Heart left ventricle (tissue), 16 donors: ENCODE data around the gene DNTT. TPM values are rescaled to one million over a fixed set of nuclear protein-coding genes. Genes with fewer than 3 reads are reported as not detected.

Experiments
- ATAC-seq, 4 donors: fragments of 200-7000 bp; cut with Tn5 transposase; one replicate each; pipeline ENCODE4 v1.9.1; 2020 to 2022; ENCODE audit warnings: moderate library complexity in 4 of 4, mild to moderate bottlenecking in 3 of 4, moderate number of reproducible peaks in 1 of 4
- DNase-seq, 5 donors: peaks; one replicate each; pipeline ENCODE4 v3.0.0-alpha.2; 2020
- H3K27ac ChIP-seq, 12 donors: fragments of 200-600 bp; sonication (generic) in 4 of 12; one replicate each; pipeline versions ENCODE4 v1.5.0 to v1.8.0; 2016 to 2022; ENCODE audit warnings: mild to moderate bottlenecking in 2 of 12
- H3K27me3 ChIP-seq, 9 donors: fragments of 200-600 bp; sonication (generic) in 2 of 9; one replicate each; pipeline versions ENCODE4 v1.5.1 to v1.8.0; 2016 to 2022; ENCODE audit warnings: mild to moderate bottlenecking in 3 of 9
- H3K36me3 ChIP-seq, 9 donors: fragments of 200-600 bp; sonication (generic) in 2 of 9; one replicate each; pipeline versions ENCODE4 v1.5.0 to v1.8.0; 2018 to 2022; ENCODE audit warnings: mild to moderate bottlenecking in 2 of 9
- H3K4me1 ChIP-seq, 12 donors: fragments of 200-600 bp; sonication (generic) in 4 of 12; one replicate each; pipeline versions ENCODE4 v1.5.0 to v1.8.0; 2016 to 2022; ENCODE audit warnings: mild to moderate bottlenecking in 3 of 12
- H3K4me3 ChIP-seq, 12 donors: fragments of 200-600 bp; sonication (generic) in 4 of 12; one replicate each; pipeline versions ENCODE4 v1.5.0 to v1.8.0; 2017 to 2022; ENCODE audit warnings: mild to moderate bottlenecking in 9 of 12, moderate library complexity in 4 of 12
- H3K9me3 ChIP-seq, 12 donors: fragments of 200-600 bp; sonication (generic) in 4 of 12; one replicate each; pipeline versions ENCODE4 v1.5.0 to v1.8.0; 2016 to 2022; ENCODE audit warnings: mild to moderate bottlenecking in 1 of 12
- POLR2A ChIP-seq, 2 donors: fragments of 450-650 bp; IDR thresholded peaks; one replicate each; pipeline ENCODE4 v1.6.1; 2017; ENCODE audit warnings: antibody characterized with exemption in 2 of 2, mild to moderate bottlenecking in 2 of 2, moderate library complexity in 2 of 2
- WGBS, 4 donors: extraction: QIAGEN DNeasy Blood & Tissue Kit in 2 of 4; methylation state at CpG; one replicate each; pipeline versions ENCODE4 v1.1.5 to v1.1.7; 2013 to 2018; 5-methylcytosine and 5-hydroxymethylcytosine counted together
- intact Hi-C, 10 donors: fragments of 100-400 bp; cut with DNase I; formaldehyde crosslinking; loops; one replicate each; pipeline versions ENCODE4 v1.11.1 to v1.14.2; 2022
- polyA plus RNA-seq, 2 donors: library from polyadenylated mRNA; stranded (reverse); fragments of 200-250 nt; gene quantifications; one replicate each; pipeline ENCODE4 v1.2.3, GENCODE V29; 2013
- total RNA-seq, 9 donors: library from RNA; depleted of rRNA in 2 of 9; stranded (reverse); fragments of >200 nt in 2 of 9; fragmentation: NEBNext Ultra II Directional in 3 of 9; extraction: Animal tissue kit (Norgen Biotek cat#: 25700) in 3 of 9; gene quantifications; one replicate each; pipeline versions ENCODE4 v1.1.0 to v1.2.4, GENCODE V29; 2016 to 2023
- TF ChIP-seq, protein P1 (sequence below), 12 donors: fragments of 200-600 bp; sonication (generic) in 4 of 12; IDR thresholded peaks; one replicate each; pipeline versions ENCODE4 v1.5.0 to v1.8.0; 2018 to 2022; ENCODE audit warnings: antibody characterized with exemption in 12 of 12, mild to moderate bottlenecking in 5 of 12
- donor health status: ischemic (EF 13 %, LVEDD 7.1; RV severe dilation, severe dysfunction).
- donor health status: healthy with polysubstance abuse.
- donor health status: DM: no; HTN: yes; CAD: no.
- donor health status: DM: no; HTN: no; CAD: no.
- donor health status: ischemic (EF 25% LVEDD 6.9; RV normal size, moderate dysfunction).
- donor health status: ischemic (EF 25% LVEDD 5.7; RV mildly dilated, moderate dysfunction).
- donor health status: healthy.
- donor health status: DM: yes; HTN: yes; CAD: no.
- donor health status: ischemic (EF 35%, LVEDD 5.7; RV mildly dilated, moderate dysfunction).
- donor health status: nonischemic (EF 11% LVEDD 7.7; RV severe dilation, severe dysfunction).
- donor health status: DM: yes; HTN: yes; CAD: no.
- donor health status: PGD.
- donor health status: ischemic (EF 29% LVEDD 5.4; RV normal size, mild dysfunction).
- donor health status: nonischemic (EF 23%, LVEDD 6.1; RV moderate dilation, normal function).

The DNTT gene
- total and polyA plus RNA-seq, 11 donors = not detected

DNA sequence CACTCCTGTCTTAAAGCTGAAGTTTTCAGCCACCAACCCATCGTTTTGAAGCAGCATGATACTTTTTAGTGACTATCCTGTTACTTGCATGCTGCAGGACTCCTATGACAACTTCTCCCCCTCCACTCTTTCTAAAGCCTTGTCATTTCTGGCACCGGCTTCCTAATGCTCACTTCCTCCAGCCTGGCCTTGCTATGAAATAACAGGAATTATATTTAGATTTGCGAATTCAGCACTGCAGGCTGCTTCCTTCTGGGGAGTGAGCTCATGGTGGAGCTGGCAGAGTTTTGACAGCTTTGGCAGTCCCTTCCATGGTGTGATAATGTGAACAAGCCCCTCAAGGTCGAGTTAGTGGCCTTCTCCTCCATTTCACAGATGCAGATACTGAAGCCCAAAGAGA lies 46.3 kb upstream of the DNTT start:
- TF ChIP-seq, protein P1, sequence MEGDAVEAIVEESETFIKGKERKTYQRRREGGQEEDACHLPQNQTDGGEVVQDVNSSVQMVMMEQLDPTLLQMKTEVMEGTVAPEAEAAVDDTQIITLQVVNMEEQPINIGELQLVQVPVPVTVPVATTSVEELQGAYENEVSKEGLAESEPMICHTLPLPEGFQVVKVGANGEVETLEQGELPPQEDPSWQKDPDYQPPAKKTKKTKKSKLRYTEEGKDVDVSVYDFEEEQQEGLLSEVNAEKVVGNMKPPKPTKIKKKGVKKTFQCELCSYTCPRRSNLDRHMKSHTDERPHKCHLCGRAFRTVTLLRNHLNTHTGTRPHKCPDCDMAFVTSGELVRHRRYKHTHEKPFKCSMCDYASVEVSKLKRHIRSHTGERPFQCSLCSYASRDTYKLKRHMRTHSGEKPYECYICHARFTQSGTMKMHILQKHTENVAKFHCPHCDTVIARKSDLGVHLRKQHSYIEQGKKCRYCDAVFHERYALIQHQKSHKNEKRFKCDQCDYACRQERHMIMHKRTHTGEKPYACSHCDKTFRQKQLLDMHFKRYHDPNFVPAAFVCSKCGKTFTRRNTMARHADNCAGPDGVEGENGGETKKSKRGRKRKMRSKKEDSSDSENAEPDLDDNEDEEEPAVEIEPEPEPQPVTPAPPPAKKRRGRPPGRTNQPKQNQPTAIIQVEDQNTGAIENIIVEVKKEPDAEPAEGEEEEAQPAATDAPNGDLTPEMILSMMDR (IDR thresholded peaks at IDR 0.05) = no peak
- TF ChIP-seq POLR2A (IDR thresholded peaks at IDR 0.05) = no peak
- 3 to 18% (median 14%) methylated on average over 4 of the region's 4 CpGs for WGBS, 4 donors
- DNase-seq (peak in 4 of 5 donors; percentile 42 to 48 (median 44)), ATAC-seq (peak; percentile 57 to 88 (median 84))
- intact Hi-C loops = no loop called here
- peaks cover 0 to 31% (median 4%) of the 10 kb centered on the region in 12 donors for H3K4me1 ChIP-seq
- H3K9me3 ChIP-seq = no peaks in the 10 kb centered on the region
- no peaks in the 10 kb centered on the region for H3K27me3 ChIP-seq
- H3K27ac ChIP-seq = peak overlapping the region in 1 of 12 donors; percentile 73
- no peak overlapping the region for H3K4me3 ChIP-seq
- no peaks in the 10 kb centered on the region for H3K36me3 ChIP-seq

DNA sequence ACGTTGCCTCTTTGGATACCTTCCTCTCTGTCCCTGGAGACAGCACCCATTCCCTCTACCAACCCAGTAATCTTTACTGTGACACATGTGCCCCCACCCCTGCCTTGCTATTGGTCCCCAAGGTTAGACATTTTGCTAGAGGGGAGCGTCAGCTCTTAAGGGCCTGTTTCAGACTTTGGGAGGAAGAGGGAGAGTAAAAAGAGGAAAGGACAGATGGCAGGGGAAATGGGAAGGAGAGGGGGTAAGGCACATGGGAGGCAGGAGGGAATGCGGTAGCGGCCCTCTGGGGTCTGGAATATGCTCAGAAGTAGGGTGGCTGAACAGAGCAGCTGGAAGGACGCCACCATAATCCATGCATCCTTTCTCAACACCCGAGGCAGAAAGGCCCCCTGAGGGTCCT lies 45.1 kb upstream of the DNTT start:
- ATAC-seq = peak in 1 of 4 donors; percentile 44
- intact Hi-C loops = no loop called here

DNA sequence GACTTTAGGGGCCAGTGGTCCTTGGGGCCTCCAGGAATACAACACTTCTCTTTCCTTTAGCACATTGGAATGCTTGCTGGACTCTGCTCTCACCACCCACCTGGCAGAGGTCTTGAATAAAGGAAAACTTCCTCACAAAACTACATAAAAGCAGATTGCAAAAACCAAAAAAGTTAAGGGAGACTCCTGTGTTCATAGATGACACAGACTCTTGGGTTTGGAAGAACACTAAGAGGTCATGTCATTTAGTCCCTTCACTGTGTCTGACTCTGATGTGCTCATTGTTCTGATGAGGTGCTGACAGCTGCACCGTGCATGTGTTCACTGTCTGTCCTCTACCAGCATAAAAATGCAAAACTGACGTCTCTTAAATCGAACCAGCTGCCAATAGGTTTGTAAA lies 44.2 kb upstream of the DNTT start:
- Histone ChIP-seq H3K27ac (peak overlapping the region in 2 of 12 donors; percentile 17 to 73), H3K9me3 (no peaks in the 10 kb centered on the region), H3K27me3 (peaks cover 0 to 9% (median 0%) of the 10 kb centered on the region in 9 donors), H3K36me3 (no peaks in the 10 kb centered on the region), H3K4me1 (peaks cover 0 to 31% (median 4%) of the 10 kb centered on the region in 12 donors), H3K4me3 (no peak overlapping the region)
- intact Hi-C loops = no loop called here
- ATAC-seq (peak; percentile 71 to 86 (median 80)), DNase-seq (peak in 1 of 5 donors; percentile 43)
- 23 to 39% (median 35%) methylated on average over 3 of the region's 3 CpGs for WGBS, 4 donors
- TF ChIP-seq POLR2A (IDR thresholded peaks at IDR 0.05) = no peak

More for the DNA sequence above, 45.1 kb upstream of the DNTT start:
- TF ChIP-seq, protein P1 (IDR thresholded peaks at IDR 0.05) = no peak
- TF ChIP-seq POLR2A (IDR thresholded peaks at IDR 0.05) = no peak
- Histone ChIP-seq H3K36me3 (no peaks in the 10 kb centered on the region), H3K9me3 (no peaks in the 10 kb centered on the region), H3K27me3 (peaks cover 0 to 3% (median 0%) of the 10 kb centered on the region in 9 donors), H3K4me1 (peaks cover 0 to 31% (median 4%) of the 10 kb centered on the region in 12 donors), H3K4me3 (no peak overlapping the region), H3K27ac (peak overlapping the region in 1 of 12 donors; percentile 73)
- 73 to 82% (median 77%) methylated on average over 6 of the region's 6 CpGs for WGBS, 4 donors
- DNase-seq = no peak

DNA sequence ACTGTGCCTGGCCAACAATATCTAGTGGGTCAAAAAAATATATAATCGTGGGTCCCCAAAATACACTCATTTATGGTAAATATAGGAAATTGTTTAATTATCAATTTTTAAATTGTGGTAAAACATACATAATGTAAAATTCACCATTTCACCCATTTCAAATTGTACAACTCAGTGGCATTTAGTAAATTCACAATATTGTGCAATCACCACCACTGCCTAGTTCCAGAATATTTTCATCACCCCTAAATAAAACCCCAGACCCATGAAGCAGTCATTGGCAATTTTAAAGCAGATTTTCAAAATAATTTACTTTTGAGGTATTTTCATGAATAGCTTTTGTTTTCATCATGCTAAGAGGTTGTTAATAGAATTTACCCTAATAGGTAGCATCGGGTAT lies 43.1 kb upstream of the DNTT start:
- no peak for ATAC-seq
- 85 to 97% (median 92%) methylated on average over 2 of the region's 2 CpGs for WGBS, 4 donors

More for the DNA sequence above, 43.1 kb upstream of the DNTT start:
- H3K4me1 ChIP-seq = peaks cover 0 to 31% (median 4%) of the 10 kb centered on the region in 12 donors
- TF ChIP-seq POLR2A (IDR thresholded peaks at IDR 0.05) = no peak
- TF ChIP-seq, protein P1 (IDR thresholded peaks at IDR 0.05) = no peak
- no peak overlapping the region for H3K4me3 ChIP-seq
- intact Hi-C loops = no loop called here
- H3K27me3 ChIP-seq = peaks cover 0 to 9% (median 0%) of the 10 kb centered on the region in 9 donors
- DNase-seq = no peak
- H3K9me3 ChIP-seq = no peaks in the 10 kb centered on the region
- no peaks in the 10 kb centered on the region for H3K36me3 ChIP-seq
- no peak overlapping the region for H3K27ac ChIP-seq
